HCT116 (cell line): ENCODE results near the gene PPP1R37. TPM values are rescaled to one million over a fixed set of nuclear protein-coding genes. Genes with fewer than 3 reads are reported as not detected.

Source experiments
- ATAC-seq: fragments of 200-7000 bp; cut with Tn5 transposase; 2 replicates; pipeline ENCODE4 v1.9.1; 2020; ENCODE audit warnings: mild to moderate bottlenecking, moderate library complexity
- BruUV-seq: library from RNA; stranded (reverse); fragments of 400-500 nt; replicated peaks from 2 replicates; lab custom pipeline; 2021; lab: Mats Ljungman, UMichigan
- CTCF ChIA-PET: fragments of 300-600 bp; sonication (Branson Sonifier 250); formaldehyde crosslinking; loops from one replicate; lab custom pipeline; 2021; ENCODE audit warnings: antibody characterized with exemption; lab: Charles Lee
- POLR2A ChIA-PET: fragments of 300-600, 350-600 bp; sonication (Branson Sonifier 250); formaldehyde crosslinking; loops from one replicate; lab custom pipeline; 2021; ENCODE audit warnings: antibody characterized with exemption; lab: Charles Lee
- RAD21 ChIA-PET, 2 experiments: fragments of 300-600 bp; sonication (Branson Sonifier 250); formaldehyde crosslinking; loops; one replicate each; lab custom pipeline; 2023; ENCODE audit warnings: low total read pairs in 2 of 2; ENCODE audit not compliant: uncharacterized antibody in 2 of 2, unreplicated experiment in 2 of 2, low non-redundant PET in 1 of 2; lab: Charles Lee
- DNase-seq: peaks from one replicate; pipeline ENCODE4 v3.0.0-alpha.2; 2010; ENCODE audit warnings: low read depth, low spot score
- H2AFZ ChIP-seq: fragments of 200-600 bp; shearing (Covaris generic), sonication (generic); 2 replicates; pipeline ENCODE4 v1.6.1; 2017; ENCODE audit warnings: low read depth, mixed run types, mixed read lengths, antibody characterized with exemption, low read length; ENCODE audit not compliant: poor library complexity, severe bottlenecking
- H3K27ac ChIP-seq: 2 replicates; pipeline ENCODE4 v1.5.1; 2012; ENCODE audit warnings: low read depth, low read length
- H3K27me3 ChIP-seq: fragments of 200-600 bp; sonication (generic); 2 replicates; pipeline ENCODE4 v1.6.1; 2016; ENCODE audit warnings: mixed run types, low read length, mixed read lengths; ENCODE audit not compliant: insufficient read depth
- H3K36me3 ChIP-seq, 2 experiments: fragments of 200-500 bp in 1 of 2; fragments of 200-600 bp in 1 of 2; sonication (Bioruptor generic) in 1 of 2; sonication (generic) in 1 of 2; 2 replicates each; pipeline versions ENCODE4 v1.5.1 to v1.6.1; 2014 to 2016; ENCODE audit warnings: low read length in 2 of 2, inconsistent platforms in 1 of 2, mixed read lengths in 1 of 2, mixed run types in 1 of 2; ENCODE audit not compliant: insufficient read depth in 2 of 2, control insufficient read depth in 1 of 2
- H3K4me1 ChIP-seq, 2 experiments: fragments of 200-600 bp in 1 of 2; sonication (generic) in 1 of 2; 2 replicates each; pipeline versions ENCODE4 v1.5.1 to v1.6.1; 2012 to 2017; ENCODE audit warnings: low read length in 2 of 2, inconsistent platforms in 1 of 2, mild to moderate bottlenecking in 1 of 2, mixed read lengths in 1 of 2, mixed run types in 1 of 2, moderate library complexity in 1 of 2; ENCODE audit not compliant: insufficient read depth in 2 of 2, control insufficient read depth in 1 of 2
- H3K4me2 ChIP-seq: fragments of 200-600 bp; sonication (generic); 2 replicates; pipeline ENCODE4 v1.6.1; 2017; ENCODE audit warnings: mixed run types, low read length, mixed read lengths
- H3K4me3 ChIP-seq, 2 experiments: fragments of 200-600 bp in 1 of 2; sonication (generic) in 1 of 2; replicated peaks in 1 of 2; 2 replicates each; pipeline ENCODE4 v1.5.1; 2011 to 2016; ENCODE audit warnings: low read length in 2 of 2, control low read depth in 1 of 2, low read depth in 1 of 2, mild to moderate bottlenecking in 1 of 2, mixed read lengths in 1 of 2, mixed run types in 1 of 2
- H3K79me2 ChIP-seq: fragments of 200-600 bp; sonication (generic); 2 replicates; pipeline ENCODE4 v1.6.1; 2017; ENCODE audit warnings: mild to moderate bottlenecking, mixed run types, low read length, moderate library complexity, mixed read lengths; ENCODE audit not compliant: insufficient read depth
- H3K9ac ChIP-seq: fragments of 200-600 bp; sonication (generic); 2 replicates; pipeline ENCODE4 v1.6.1; 2016; ENCODE audit warnings: low read length, mixed read lengths
- H3K9me2 ChIP-seq: fragments of 200-600 bp; sonication (generic), shearing (Covaris generic); 2 replicates; pipeline ENCODE4 v1.6.1; 2017; ENCODE audit warnings: mixed run types, mild to moderate bottlenecking, moderate library complexity; ENCODE audit not compliant: insufficient read depth
- H3K9me3 ChIP-seq, 2 experiments: fragments of 200-500 bp in 1 of 2; fragments of 200-600 bp in 1 of 2; sonication (Bioruptor generic) in 1 of 2; sonication (generic) in 1 of 2; 2 replicates each; pipeline ENCODE4 v1.6.1; 2014 to 2017; ENCODE audit warnings: low read length in 2 of 2, mixed read lengths in 2 of 2, inconsistent platforms in 1 of 2, low read depth in 1 of 2, mild to moderate bottlenecking in 1 of 2, mixed run types in 1 of 2, moderate library complexity in 1 of 2; ENCODE audit not compliant: control insufficient read depth in 1 of 2, insufficient read depth in 1 of 2
- H4K20me1 ChIP-seq: fragments of 200-600 bp; sonication (generic), shearing (Covaris generic); 2 replicates; pipeline ENCODE4 v1.6.1; 2017; ENCODE audit warnings: mixed run types, mild to moderate bottlenecking, moderate library complexity; ENCODE audit not compliant: insufficient read depth
- ATF3 ChIP-seq: IDR thresholded peaks from 2 replicates; pipeline ENCODE4 v1.6.1; 2012
- CBX3 ChIP-seq: IDR thresholded peaks from 2 replicates; pipeline ENCODE4 v1.6.1; 2012; ENCODE audit warnings: low read depth
- CEBPB ChIP-seq: IDR thresholded peaks from 2 replicates; pipeline ENCODE4 v1.6.1; 2012; ENCODE audit warnings: low read depth
- EGR1 ChIP-seq: IDR thresholded peaks from 2 replicates; pipeline ENCODE4 v1.6.1; 2012; ENCODE audit warnings: low read depth
- EZH2phosphoT487 ChIP-seq: fragments of 200-600 bp; IDR thresholded peaks from 2 replicates; pipeline ENCODE4 v1.6.1; 2018; ENCODE audit warnings: antibody characterized with exemption, borderline replicate concordance
- FOSL1 ChIP-seq: IDR thresholded peaks from 2 replicates; pipeline ENCODE4 v1.6.1; 2012; ENCODE audit warnings: low read depth
- JUND ChIP-seq: IDR thresholded peaks from 2 replicates; pipeline ENCODE4 v1.6.1; 2012
- MAX ChIP-seq: IDR thresholded peaks from 2 replicates; pipeline ENCODE4 v1.6.1; 2012
- POLR2A ChIP-seq: IDR thresholded peaks from 2 replicates; pipeline ENCODE4 v1.7.0; 2011; ENCODE audit warnings: borderline replicate concordance; ENCODE audit not compliant: insufficient read depth, insufficient read length; ENCODE audit errors: extremely low read depth
- SIN3A ChIP-seq: IDR thresholded peaks from 2 replicates; pipeline ENCODE4 v1.6.1; 2012; ENCODE audit warnings: low read depth
- SP1 ChIP-seq: IDR thresholded peaks from 2 replicates; pipeline ENCODE4 v1.6.1; 2012; ENCODE audit warnings: low read depth
- SRF ChIP-seq: IDR thresholded peaks from 2 replicates; pipeline ENCODE4 v1.6.1; 2012; ENCODE audit warnings: low read depth
- TCF7L2 ChIP-seq: IDR thresholded peaks from 2 replicates; pipeline ENCODE4 v1.7.0; 2011; ENCODE audit warnings: borderline replicate concordance, inconsistent platforms; ENCODE audit not compliant: insufficient read depth, insufficient read length; ENCODE audit errors: extremely low read depth
- YY1 ChIP-seq: IDR thresholded peaks from 2 replicates; pipeline ENCODE4 v1.6.1; 2011; ENCODE audit warnings: low read length, low read depth, moderate library complexity, mild to moderate bottlenecking; ENCODE audit not compliant: insufficient replicate concordance; ENCODE audit errors: extremely low read depth
- ZBTB33 ChIP-seq: IDR thresholded peaks from 2 replicates; pipeline ENCODE4 v1.6.1; 2011; ENCODE audit warnings: mild to moderate bottlenecking, low read length, moderate library complexity; ENCODE audit not compliant: insufficient replicate concordance; ENCODE audit errors: extremely low read depth
- ZFX ChIP-seq: fragments of 450-650 bp; IDR thresholded peaks from 2 replicates; pipeline ENCODE4 v1.6.1; 2017
- ZNF274 ChIP-seq: fragments of 200-500 bp; sonication (Bioruptor generic); IDR thresholded peaks from 2 replicates; pipeline ENCODE4 v1.6.1; 2014; ENCODE audit warnings: mild to moderate bottlenecking, low read depth, low read length, inconsistent platforms
- intact Hi-C: fragments of 100-400 bp; cut with micrococcal nuclease; formaldehyde crosslinking; loops from 2 replicates; pipeline ENCODE4 v1.10.0; 2022
- total RNA-seq: library from RNA; stranded (reverse); gene quantifications from one replicate; pipeline ENCODE4 v1.2.1, GENCODE V29; 2021; ENCODE audit not compliant: unreplicated experiment
- TF ChIP-seq, protein P1 (sequence below): IDR thresholded peaks from 2 replicates; pipeline ENCODE4 v1.6.1; 2012; ENCODE audit warnings: low read depth
- TF ChIP-seq, protein P2 (sequence below), 3 experiments: fragments of 200-600 bp in 1 of 3; sonication (generic) in 1 of 3; IDR thresholded peaks in 2 of 3; conservative IDR thresholded peaks in 1 of 3; 2 replicates each; pipeline ENCODE4 v1.5.1; 2012 to 2017; ENCODE audit warnings: low read depth in 2 of 3, low read length in 2 of 3, antibody characterized with exemption in 1 of 3, borderline replicate concordance in 1 of 3, control low read depth in 1 of 3, mild to moderate bottlenecking in 1 of 3, mixed read lengths in 1 of 3, mixed run types in 1 of 3, moderate library complexity in 1 of 3; ENCODE audit not compliant: insufficient read depth in 1 of 3

PPP1R37 gene
- total RNA-seq, 1 experiment from 2014 or later: 32.7 TPM

- no peaks in the 10 kb centered on the region for H3K9me3 ChIP-seq
- peaks cover 0 to 3% of the 10 kb centered on the region in 2 experiments; a peak in 2 of 4 replicates for H3K4me1 ChIP-seq
- no peak overlapping the region for H3K27ac ChIP-seq
- no peak overlapping the region for H3K4me2 ChIP-seq
- ATAC-seq: no peak
- ChIA-PET POLR2A (no interaction called here), CTCF (no interaction called here), RAD21 (no interaction called here)
- no peak overlapping the region for H2AFZ ChIP-seq
- H3K4me3 ChIP-seq: no peak overlapping the region
- TF ChIP-seq MAX (no peak), EZH2phosphoT487 (no peak), EGR1 (no peak), SIN3A (no peak), ZFX (no peak), ZNF274 (no peak), CBX3 (no peak), ZBTB33 (no peak), SP1 (no peak), FOSL1 (no peak), TCF7L2 (no peak), POLR2A (no peak), SRF (no peak), JUND (no peak), YY1 (no peak), ATF3 (no peak), CEBPB (no peak)
- TF ChIP-seq, protein P1, sequence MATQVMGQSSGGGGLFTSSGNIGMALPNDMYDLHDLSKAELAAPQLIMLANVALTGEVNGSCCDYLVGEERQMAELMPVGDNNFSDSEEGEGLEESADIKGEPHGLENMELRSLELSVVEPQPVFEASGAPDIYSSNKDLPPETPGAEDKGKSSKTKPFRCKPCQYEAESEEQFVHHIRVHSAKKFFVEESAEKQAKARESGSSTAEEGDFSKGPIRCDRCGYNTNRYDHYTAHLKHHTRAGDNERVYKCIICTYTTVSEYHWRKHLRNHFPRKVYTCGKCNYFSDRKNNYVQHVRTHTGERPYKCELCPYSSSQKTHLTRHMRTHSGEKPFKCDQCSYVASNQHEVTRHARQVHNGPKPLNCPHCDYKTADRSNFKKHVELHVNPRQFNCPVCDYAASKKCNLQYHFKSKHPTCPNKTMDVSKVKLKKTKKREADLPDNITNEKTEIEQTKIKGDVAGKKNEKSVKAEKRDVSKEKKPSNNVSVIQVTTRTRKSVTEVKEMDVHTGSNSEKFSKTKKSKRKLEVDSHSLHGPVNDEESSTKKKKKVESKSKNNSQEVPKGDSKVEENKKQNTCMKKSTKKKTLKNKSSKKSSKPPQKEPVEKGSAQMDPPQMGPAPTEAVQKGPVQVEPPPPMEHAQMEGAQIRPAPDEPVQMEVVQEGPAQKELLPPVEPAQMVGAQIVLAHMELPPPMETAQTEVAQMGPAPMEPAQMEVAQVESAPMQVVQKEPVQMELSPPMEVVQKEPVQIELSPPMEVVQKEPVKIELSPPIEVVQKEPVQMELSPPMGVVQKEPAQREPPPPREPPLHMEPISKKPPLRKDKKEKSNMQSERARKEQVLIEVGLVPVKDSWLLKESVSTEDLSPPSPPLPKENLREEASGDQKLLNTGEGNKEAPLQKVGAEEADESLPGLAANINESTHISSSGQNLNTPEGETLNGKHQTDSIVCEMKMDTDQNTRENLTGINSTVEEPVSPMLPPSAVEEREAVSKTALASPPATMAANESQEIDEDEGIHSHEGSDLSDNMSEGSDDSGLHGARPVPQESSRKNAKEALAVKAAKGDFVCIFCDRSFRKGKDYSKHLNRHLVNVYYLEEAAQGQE: no peak
- TF ChIP-seq, protein P2, sequence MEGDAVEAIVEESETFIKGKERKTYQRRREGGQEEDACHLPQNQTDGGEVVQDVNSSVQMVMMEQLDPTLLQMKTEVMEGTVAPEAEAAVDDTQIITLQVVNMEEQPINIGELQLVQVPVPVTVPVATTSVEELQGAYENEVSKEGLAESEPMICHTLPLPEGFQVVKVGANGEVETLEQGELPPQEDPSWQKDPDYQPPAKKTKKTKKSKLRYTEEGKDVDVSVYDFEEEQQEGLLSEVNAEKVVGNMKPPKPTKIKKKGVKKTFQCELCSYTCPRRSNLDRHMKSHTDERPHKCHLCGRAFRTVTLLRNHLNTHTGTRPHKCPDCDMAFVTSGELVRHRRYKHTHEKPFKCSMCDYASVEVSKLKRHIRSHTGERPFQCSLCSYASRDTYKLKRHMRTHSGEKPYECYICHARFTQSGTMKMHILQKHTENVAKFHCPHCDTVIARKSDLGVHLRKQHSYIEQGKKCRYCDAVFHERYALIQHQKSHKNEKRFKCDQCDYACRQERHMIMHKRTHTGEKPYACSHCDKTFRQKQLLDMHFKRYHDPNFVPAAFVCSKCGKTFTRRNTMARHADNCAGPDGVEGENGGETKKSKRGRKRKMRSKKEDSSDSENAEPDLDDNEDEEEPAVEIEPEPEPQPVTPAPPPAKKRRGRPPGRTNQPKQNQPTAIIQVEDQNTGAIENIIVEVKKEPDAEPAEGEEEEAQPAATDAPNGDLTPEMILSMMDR (IDR thresholded peaks at IDR 0.05 in 2 of 3, conservative IDR thresholded peaks at IDR 0.05 in 1 of 3; ENCODE audit: borderline replicate concordance in 1 of 3, insufficient read depth in 1 of 3, low read depth in 2 of 3, low read length in 2 of 3): no peak
- no peak overlapping the region for H3K9ac ChIP-seq
- no peaks in the 10 kb centered on the region; a peak in 1 of 4 replicates for H3K36me3 ChIP-seq
- H4K20me1 ChIP-seq: no peaks in the 10 kb centered on the region
- H3K27me3 ChIP-seq: no peaks in the 10 kb centered on the region
- peaks cover 12% of the 10 kb centered on the region; the same call in 1 of the 2 replicates for H3K79me2 ChIP-seq
- no TSS peak for BruUV-seq
- DNase-seq: no peak
- no peaks in the 10 kb centered on the region for H3K9me2 ChIP-seq
- intact Hi-C loops: no loop called here
Measured at GRCh38 chr19:45142016-45142725, 49.2 kb downstream of the PPP1R37 start.
